IPS DF 4.7 (cell line): ENCODE data around the gene AP3D1.
"Not testable (repeated sequence)": the region's sequence is repeated elsewhere in the genome, so short reads cannot be mapped to it uniquely, and the experiment has no call there.

Experiments used
- DNase-seq: peaks from one replicate; pipeline ENCODE4 v3.0.0-alpha.2; 2013; ENCODE audit warnings: low spot score; ENCODE audit errors: extremely low read depth

The AP3D1 gene

DNA sequence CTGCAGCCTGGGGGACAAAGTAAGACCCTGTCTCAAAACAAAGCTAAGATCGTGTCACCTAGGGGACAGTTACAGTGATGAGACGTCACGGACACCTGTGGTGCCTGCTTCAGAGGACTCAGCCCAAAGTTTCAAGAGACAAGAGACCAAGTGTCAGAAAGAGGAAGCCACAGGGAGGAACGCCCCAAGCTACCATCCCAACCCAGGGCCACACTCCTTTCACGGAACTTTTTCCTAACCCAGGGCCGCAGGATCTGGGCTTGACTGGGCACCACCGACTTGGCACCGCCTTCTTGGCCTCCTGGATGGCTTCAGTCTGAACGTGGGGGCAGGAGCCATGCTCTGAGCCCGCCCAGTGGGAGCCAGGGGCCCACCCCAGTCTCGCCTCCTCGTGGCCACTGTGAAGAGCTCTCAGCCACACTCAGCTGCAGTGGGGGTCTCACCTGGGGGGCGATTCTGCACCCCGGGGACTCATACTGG, 63.7 kb downstream of the AP3D1 start:
- DNase-seq = no peak

DNA sequence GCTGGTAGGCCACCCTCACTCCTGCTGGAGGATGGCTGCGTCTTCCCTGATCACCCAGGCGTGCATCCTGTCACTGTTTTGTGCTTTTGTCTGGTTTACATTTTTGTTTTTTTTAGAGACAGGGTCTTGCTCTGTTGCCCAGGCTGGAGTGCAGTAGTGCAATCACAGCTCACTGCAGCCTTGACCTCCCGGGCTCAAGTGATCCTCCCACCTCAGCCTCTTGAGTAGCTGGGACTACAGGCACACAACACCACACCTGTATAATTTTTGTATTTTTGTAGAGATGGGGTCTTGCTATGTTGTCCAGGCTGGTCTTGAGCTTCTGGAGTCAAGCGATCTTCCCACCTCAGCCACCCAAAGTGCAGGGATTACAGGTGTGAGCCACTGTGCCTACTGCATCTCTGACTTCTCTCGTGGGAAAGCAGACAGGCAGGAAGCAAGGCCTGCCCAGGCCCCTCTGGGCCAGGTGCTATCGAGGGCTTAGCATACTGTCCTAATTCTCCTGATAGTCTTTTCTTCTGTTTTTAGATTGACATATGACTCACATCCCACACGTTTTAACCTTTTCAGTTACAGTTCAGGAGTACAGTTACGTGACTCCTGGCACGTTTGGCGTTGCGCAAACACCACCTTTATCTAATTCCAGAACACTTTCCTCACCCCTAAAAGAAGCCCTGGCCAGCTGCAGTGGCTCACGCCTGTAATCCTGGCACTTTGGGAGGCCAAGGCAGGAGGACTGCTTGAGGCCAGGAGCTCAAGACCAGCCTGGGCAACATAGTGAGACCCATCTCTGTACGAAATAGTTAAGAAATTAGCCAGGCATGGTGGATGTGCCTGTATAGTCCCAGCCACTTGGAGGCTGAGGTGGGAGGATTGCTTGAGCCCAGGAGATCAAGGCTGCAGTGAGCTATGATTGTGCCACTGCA, 64.4 kb downstream of the AP3D1 start:
- not testable (repeated sequence) for DNase-seq

DNA sequence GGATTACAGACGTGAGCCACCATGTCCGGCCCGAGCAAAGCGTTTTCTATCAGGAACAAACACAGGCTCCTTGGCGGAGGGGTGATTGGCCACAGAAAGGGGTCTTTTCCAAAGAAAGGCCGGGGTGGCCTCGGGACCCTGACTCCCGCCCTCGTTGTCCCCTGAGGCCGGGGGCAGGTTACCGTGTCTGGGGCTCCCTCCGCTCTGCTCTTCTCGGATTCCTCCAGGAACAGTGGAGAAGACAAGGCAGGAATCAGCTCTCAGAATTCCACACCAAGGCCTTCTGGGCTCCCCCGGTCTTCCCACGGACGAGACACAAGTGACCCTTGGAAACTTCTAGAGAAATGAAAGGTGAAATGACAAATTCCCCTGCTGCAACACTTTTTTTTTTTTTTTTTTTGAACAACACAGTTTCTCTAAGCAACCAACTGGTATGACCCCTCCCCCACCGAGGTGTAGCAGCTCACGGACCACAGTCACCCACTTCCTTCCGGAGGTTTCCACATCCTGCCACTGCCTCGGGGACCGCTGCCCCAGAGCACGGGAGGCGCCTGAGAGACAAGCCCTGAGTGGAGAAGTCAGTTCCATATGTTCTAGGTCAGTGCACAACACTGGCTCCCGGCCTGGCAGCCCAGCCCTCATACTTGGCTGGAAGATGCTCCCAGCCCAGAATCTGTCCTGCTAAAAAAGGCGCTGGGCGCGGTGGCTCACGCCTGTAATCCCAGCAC, 66.2 kb downstream of the AP3D1 start:
- DNase-seq = no peak

DNA sequence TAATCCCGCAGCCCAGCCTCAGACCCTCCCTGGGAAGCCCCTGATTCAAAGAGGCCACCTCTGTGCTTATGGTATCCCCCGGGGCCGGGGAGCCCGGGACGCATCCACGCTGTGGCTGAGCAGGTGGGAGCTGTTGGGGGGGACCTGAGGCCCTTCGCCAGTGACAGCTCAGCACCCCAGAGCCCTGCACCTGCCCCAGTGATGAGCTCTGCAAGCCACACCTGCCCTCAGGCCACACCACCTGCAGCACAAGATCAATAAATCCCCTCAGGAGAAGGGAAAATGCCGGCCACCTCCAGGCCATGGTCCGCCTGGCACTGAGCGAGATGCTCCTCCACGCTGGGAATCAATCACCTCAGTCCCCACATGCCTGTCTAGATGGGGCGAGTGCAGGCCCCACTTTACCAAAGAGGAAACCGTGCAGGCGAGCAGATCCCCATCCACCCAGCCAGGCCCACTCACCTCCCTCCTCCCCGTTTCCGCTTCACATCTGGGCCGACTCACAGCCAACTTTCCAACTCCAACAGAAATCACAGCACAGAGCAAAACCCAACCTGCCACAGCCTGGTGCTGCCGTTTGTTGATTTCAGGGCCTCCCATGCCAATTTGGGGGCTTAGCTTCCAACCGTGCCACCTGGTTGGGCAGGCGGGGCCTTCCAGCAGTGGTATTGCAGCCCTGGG, 68.1 kb downstream of the AP3D1 start:
- DNase-seq = no peak

DNA sequence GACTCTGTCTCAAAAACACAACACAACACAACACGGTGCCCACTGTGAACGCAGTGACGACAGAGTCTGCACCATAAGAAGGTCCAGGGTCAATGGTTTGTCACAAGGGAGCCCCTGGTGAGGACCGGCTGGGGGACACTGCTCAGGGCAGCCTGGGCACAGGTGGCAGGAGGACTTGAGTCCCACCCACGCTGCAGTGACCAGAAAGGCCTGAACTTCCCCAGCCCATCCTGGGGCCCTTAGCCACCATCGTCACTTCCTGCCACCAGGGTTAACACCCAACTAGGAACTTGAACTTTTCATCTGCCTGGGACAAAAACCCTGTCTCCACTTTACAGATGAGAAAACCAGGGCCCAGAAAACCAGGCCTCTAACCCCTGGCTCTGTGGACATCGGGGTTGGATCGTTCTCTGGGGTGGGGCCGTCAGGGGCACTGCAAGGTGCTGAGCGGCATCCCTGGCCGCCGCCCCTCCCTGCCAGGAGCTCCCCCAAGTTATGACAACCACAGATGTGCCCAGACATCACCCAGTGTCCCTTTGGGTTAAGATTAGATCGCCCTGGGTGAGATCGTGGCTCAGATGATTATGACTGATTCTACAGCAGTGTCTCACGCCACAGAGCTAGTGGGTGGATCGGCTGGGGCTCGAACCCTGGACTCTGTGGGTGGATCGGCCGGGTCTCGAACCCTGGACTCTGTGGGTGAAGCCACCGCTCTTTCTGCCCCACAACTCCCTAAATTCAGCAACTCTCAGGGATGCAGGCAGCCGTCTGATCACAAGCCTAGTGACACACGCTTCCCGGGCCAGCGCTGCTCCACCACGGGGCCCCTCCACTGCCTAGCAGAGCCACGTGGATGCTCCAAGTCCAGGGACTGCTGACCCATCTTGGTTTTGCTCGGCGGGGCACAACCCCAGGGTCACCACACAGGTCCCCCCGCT, 69.2 kb downstream of the AP3D1 start:
- no peak for DNase-seq

DNA sequence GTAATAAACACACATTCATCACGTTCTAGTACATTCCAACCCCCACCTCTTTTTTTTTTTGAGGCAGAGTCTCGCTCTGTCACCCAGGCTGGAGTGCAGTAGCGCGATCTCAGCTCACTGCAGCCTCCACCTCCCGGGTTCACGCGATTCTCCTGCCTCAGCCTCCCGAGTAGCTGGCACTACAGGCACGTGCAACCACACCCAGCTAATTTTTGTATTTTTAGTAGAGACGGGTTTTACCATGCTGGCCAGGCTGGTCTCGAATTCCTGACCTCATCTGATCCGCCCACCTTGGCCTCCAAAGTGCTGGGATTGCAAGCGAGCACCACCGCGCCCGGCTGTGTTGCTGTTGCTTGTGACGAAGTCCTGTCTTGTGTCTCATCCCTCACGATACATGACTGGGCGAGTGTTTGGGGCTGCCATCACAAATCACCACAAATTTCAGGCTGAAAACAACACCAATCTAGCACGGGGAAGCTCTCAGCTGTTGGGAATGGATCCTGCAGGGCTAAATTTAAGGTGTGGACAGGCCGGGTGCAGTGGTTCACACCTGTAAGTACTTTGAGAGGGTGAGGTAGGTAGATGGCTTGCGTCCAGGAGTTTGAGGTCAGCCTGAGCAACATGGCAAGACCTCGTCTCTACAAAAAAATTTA, 70.9 kb downstream of the AP3D1 start:
- no peak for DNase-seq

DNA sequence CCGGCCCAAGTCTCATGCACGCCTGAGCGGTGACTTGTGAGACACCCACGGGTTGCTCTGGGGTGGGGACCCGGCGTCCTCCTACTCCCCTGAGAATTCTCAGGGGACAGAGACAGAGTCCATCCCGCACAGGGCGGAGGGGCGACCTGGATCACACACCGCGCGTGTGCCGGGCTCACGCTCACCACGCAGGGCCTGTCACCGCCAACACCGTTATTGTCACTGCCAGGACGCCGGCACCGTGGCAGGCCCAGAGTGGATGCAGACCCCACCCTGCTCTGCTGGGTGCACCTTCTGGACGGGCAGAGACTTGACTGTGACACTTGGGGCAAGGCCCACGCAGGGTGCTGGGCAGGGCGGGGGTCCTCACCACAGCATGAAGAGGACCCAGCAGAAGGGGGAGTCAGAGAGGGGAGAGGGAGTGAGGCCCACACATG, 71.5 kb downstream of the AP3D1 start:
- DNase-seq = no peak

DNA sequence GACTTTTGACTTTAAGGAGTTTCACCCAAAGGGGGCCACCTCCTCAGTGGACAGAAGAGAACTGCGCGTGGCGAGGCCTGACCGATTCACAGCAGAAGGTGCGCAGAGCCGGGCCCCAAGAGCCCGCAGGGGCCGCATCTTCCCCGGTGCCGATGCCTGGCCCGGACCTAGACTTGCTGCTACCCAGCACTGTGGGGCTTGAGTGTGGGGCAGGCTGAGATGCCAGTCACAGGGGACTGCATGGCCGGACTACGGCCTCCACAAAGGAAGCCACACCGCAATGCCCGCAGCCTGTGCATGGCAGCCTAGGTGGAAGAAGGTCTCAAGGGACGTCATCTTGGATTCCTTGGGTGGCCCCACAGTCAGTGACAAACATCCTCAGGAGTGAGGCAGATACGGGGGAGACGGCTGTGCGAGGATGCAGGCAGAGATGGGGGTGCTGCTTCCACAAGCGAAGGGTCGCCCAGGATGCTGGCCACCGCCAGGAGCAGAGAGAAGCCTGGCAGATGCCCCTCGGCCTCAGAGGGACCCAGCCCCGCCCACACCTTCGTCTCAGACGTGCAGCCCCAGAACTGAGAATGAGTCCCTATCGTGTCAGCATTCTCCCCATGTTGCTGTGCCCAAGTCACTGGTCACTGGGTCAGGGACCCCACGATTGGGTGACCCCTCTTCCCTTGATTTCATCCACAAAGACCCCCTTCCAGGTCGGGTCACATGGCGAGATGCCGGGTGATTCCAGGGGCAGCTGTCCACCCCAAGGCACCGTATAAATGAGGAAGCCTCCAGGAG, 72.1 kb downstream of the AP3D1 start:
- DNase-seq = no peak

DNA sequence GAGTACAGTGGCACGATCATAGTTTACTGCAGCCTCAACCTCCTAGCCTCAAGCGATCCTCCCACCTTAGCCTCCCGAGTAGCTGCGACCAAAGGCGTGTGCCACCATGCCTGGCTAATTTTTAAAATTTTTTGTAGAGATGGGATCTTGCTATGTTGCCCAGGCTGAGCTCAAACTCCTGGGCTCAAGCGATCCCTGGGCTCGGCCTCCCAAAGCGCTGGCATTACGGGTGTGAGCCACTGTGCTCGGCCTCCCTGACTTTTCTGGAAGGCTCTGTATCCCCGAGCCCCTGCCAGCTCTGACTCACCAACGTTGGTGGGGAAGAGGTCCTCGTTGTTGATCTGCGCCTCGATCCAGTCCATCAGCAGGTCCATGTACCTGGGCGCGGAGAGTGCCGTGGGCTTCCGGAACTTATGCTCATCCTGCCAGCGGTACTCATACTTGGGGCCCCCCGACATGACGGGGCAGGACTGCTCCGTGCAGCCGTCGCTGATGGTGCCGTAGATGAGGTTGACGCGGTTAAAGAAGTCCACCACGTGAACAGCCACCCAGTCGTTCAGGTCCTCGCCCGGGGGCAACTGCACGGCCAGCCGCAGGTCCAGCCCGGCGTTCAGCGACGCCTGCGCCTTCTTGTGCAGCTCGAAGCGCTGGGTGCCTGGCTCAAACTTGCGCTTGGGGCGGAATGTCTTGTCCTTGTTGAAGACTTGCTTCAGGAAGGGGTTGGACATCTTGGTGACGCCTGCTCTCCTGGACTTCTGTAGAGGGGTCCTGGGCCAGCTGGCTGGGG, 73.3 kb downstream of the AP3D1 start:
- no peak for DNase-seq

DNA sequence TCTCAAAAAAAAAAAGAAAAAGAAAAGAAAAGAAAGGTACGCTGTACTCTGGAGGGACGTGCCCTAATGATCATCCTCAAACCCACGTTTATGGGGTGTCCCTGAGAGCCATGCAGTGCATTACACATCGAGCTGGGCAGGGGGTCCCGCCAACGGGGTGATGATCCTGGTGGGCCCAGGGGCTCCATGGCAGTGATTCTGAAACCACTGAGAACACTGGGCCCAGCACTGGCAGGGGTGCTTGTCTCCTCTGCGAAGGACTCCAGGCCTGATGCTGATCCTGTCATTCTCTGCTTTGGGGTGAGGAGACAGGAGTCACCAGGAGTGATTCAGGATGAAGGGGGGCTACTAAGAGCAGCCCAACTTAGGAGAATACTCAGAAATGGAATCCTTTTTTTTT, 74.0 kb downstream of the AP3D1 start:
- DNase-seq = no peak

DNA sequence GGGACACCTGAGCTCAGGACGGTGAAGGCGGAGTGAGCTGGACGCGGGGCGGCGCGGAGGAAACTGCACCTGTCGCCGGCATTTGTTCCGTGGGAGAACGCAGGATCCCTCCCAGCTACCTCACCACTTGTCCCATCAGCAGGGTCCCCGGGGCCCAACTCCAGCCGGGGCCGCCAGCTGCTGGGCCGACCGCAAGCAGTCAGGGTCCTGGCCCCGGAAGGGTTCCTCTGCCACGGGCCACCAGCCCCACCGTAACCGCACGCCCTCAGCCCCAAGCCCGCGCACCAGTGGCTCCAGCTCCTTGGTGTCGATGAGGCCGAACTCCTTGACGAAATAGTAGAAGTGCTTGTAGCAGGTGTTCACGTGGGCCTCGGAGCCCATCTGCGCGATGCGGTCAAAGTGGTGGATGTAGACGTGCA, 74.8 kb downstream of the AP3D1 start:
- no peak for DNase-seq

DNA sequence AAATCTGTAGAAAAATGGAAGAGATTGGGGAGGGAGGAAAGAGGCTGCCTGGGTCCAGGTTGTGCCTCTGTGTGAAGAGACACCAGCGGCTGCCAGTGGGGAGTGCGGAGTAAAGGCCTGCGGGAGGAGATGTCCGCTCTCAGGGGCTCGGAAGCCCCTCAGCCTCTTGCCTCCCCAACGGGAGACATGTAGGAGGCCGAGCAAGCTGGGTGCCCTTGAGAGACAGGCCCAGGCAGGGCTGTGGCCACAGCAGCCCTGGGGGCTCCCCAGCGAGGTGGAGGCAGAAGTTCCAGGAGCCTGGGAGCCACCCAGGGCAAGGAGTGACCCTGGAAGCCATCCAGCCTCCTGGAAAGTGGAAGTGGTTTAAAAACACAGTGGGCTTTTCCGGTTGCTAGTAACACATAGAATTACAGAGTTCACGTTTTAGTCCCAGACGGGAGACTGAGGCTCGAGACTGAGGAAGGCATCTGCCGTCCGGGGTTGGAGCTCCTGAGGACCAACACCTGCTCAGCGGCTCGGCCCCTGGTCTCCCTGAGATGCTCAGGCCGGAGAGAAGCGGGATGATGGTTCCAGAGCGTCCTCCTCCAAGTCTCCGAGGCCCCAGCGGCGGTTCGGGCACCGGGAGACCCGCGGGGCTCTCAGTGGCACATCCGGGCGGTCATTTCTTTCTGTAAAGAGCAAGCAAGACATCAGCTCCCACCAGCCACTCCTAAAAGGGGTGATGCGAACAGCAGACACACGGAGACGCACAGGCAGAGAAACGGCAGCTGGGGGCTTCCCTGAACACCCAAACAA, 78.4 kb downstream of the AP3D1 start:
- no peak for DNase-seq

DNA sequence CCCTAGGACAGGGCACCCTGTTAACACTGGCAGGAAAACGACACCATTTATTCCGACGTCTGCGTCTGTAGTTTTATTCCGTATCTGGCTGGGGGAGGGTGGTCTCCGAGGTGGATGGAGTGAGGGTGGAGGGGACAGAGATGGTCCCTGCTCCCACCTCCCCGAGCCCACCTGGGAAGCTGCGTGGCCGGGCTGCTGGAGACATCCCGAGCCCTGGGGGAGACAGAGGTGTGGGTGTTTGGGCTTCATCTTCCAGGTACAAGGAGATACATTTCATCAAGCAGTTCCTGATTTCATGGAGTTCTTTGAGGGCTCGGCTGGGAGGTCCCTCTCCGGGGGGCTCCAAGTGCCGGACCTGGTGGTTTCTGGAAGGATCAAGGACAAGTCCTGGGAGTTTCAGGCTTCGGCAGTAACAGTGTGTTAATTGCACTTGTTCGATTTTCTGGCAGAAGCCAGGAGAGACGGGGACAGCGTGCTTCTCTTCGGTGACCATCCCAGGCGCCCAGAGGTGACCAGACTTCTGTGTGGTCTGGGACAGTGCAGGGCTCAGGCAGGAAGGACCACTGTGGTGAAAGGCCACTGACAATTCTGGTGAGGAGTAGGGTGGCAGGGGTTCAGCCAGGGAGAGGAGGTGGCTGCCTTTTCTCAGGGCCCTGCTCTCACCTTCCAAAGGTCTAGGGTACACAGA, 80.2 kb downstream of the AP3D1 start:
- DNase-seq = no peak

DNA sequence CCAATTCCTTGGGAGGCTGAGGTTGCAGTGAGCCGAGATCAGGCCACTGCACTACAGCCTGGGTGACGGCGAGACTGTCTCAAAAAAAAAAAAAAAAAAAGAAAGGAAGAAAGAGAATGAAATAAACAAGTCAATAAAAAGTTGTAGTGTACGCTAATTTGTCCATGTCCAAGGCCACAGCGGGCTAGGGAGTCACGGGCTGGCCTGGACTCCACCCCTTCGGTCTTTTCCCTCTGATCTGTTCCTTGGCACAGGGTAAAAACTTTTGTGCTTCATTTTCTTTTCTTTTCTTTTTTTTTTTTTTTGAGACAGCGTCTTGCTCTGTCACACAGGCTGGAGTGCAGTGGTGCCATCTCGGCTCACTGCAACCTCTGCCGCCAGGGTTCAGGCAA, 80.9 kb downstream of the AP3D1 start:
- DNase-seq = no peak

DNA sequence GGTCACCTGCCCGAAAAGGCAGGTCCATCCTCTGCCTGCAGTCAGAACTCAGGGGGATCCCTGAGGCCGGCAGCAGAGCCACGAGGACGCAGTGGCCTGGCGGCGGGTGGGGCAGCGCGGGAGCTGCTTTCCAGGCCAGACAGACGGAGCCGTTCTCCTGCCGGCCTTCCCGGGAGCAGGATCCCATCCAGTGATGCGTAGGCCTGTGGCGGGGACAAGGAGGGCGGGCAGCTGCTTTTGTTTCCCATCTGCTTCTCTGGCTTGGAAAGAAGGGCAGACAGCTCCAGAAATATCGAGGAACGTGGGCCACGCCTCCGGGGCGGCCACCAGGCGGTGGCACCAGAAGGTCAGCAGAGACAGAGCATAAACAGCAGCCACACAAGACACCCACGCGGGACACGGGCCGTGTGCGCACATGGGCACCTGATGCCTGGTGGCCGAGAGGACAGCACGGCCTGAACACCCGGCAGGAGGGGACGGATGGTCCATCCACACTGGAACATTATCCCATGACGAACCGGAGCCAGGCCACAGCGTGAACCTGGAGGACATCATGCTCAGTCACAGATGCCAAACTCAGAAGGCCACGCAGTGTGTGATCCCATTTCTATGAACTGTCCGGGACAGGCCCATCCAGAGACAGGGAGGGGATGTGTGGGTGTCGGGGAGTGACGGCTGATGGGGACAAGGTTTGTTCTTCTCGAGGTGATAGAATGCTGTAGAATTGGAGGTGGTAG, 86.4 kb downstream of the AP3D1 start:
- no peak for DNase-seq

DNA sequence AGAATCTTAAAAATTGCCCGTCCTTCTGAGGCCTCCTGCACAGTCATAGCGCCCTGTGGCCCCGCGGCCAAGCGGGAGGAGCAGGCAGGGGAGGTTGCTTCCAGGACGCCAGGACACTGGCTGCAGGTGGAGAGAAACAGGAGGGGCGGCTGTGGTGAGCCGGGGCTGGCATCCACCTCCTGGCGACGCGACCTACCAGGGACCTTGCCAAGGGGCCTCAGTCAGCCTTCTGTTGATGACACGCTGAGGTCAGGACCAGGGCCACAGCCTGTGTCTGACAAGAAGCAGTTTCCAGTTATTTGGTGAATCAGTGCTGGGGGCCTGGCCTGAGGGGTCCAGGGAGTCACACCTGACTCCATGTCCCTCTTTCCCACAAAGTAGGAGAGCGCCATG, 87.0 kb downstream of the AP3D1 start:
- DNase-seq = no peak

DNA sequence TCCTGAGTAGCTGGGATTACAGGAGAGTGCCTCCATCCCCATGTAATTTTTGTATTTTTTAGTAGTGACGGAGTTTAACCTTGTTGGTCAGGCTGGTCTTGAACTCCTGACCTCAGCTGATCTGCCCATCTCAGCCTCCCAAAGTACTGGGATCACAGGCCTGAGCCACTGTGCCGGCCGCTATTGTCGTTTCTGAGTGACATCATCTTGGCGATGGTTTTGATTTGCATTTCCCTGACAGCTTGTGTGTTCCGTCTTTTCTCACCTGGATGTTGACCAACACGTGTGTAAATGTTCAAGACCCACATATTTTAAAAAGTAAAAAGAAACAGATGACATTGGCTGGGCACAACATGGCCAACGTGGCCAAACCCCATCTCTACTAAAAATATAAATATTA, 87.5 kb downstream of the AP3D1 start:
- DNase-seq = no peak
